Ovary (tissue), 3 donors: Measurements from ENCODE around the gene DNAL4.

Experiments
- CTCF ChIP-seq, 3 donors: fragments of 450-650 bp in 2 of 3; fragments of 200-600 bp in 1 of 3; IDR thresholded peaks; one replicate each; pipeline versions ENCODE4 v1.5.1 to v1.8.0; 2016 to 2022; ENCODE audit warnings: antibody characterized with exemption in 3 of 3, mild to moderate bottlenecking in 1 of 3
- EP300 ChIP-seq: sonication (generic); formaldehyde crosslinking; IDR thresholded peaks from one replicate; pipeline ENCODE4 v1.6.1; 2017; ENCODE audit warnings: antibody characterized with exemption
- donor health status: DM: no; HTN: no; CAD: no.

GRCh38 chr22:38768036-38768435 lies 25.9 kb downstream of the DNAL4 start:
- no peak for TF ChIP-seq EP300
- no peak for TF ChIP-seq CTCF (IDR thresholded peaks at IDR 0.05)
